DMS53 (cell line): ENCODE data around the gene SNX22.
A peak's percentile ranks its signal among the peaks of the same experiment; 100 is the strongest.

ENCODE experiments used
- DNase-seq: peaks from one replicate; lab custom pipeline; 2025; lab: John Stamatoyannopoulos, UW

The SNX22 gene

GRCh38 chr15:64134345-64134829, 17.1 kb upstream of the SNX22 start:
- no peak for DNase-seq

DNA sequence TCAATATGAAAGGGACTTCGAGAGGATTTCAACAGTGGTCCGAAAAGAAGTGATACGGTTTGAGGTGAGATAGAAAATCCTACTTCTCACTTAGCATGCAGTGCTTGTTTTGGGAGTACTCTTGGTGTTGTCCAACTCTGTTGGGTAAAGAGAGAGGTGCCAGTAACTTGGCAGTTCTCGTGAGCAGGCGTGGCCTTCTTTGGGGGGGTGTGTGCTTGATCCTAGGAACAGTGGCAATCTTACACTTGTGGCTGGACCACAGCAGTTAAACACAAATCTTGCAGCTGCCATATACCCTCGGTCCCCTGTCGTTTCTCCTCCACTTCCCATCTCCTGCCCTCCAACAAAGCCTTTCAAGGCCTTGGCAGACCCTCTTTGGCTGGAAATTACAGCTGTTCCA, 15.2 kb upstream of the SNX22 start:
- no peak for DNase-seq

DNA sequence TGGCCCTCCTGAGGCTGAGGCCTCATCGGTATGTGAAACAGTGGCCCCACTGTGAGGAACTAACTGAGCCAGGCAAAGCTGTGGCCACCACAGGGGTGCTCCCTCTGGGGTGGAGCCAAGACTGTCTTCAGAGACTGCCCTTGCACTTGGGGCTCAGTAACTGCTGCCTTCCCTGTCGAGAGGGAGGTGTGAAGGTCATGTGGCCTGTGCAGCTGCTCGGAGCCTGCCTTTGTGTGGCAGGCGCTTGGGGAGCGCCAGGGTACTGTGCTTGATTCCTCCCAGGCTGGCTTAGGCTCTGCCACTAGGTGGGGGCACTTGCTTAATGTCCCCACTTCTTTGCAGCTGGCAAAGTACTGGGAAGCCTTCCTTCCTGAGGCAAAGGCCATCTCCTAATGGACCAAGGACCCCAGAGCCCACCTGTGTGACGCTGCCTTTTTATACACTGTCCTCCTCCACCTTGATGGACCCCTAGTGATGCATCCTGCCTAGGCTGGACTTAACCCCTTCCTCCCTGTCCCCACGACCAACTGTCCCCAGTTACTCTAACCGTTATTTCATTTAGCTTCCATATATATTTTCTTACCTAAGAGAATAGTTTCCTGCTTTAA, 14.2 kb upstream of the SNX22 start:
- peak; percentile 29 for DNase-seq

GRCh38 chr15:64138331-64138941, 13.1 kb upstream of the SNX22 start:
- DNase-seq = no peak

GRCh38 chr15:64141798-64142512, 9.6 kb upstream of the SNX22 start:
- DNase-seq = no peak

DNA sequence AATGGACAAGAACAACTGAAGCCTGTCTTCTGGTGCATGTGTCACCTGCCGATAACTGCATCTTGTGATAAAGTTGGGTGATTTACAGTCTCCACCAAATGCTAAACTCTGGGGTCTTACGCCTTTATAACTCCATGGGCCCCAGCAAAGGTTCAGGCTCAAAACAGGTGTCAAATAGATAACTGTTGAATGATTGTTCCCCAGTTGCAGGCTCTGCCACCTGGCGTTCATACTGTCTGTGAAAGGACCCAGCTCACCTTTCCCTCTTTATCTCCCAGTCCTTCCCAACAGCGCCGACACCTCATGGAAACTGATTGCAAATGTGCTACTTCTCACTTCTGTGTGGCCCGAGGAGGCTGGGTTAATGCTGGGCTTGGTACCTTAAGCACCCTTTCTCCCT, 8.3 kb upstream of the SNX22 start:
- no peak for DNase-seq

DNA sequence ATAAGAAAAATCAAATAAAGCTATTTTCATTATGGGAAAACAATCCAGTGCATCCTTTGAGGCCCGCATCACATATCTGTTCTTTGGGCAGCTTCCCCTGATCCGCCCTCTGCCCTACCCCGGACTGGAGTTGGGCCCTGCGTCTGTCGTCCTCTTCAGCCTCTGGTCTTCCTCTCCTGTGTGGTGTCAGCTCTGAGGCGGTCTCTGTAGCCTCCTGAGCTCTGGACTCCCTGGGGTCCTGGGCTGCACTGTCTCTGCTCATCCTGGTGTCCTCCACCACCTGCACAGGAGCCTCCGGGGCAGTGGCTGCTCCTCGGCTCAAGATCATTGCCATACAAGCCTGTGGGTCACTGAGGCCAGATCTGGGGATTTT, 7.4 kb upstream of the SNX22 start:
- DNase-seq = no peak

DNA sequence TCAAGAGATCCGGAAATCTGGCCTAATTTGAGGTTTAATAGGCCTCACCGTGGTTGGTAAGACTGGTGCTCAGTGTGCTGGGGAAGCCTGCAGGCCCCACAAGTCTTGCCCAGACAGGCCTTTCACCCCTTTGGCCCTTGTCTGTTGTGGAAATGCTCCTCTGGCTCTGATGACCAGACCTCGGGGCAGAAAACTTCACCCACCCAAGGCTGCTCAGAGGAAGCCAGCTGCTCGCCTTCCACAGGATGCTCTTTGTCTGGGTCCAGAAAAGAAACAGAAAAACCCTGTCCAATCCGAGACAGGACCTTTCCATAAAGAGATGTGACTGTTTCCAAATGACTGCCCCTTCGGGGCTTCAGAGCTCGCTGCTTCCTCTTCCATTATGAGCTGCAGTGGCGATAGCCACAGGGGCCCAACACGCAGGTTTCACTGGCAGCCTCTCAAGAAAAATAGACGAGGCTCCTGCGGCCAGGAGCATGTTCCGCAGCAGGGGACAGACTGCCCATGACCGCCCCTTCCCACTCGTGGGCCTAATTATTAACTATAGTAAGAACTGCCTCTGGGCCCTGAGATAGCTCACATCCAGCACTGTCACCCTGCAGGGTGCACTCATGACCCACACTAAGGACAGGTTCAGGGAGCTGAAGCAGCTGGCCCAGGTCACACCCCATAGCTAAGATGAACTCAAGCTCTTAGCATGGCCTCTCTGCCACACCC, 6.8 kb upstream of the SNX22 start:
- DNase-seq = no peak

GRCh38 chr15:64146041-64146440, 5.5 kb upstream of the SNX22 start:
- no peak for DNase-seq

- DNase-seq = no peak
Measured at GRCh38 chr15:64146520-64146884, 5.0 kb upstream of the SNX22 start.

GRCh38 chr15:64146885-64147681, 4.4 kb upstream of the SNX22 start:
- no peak for DNase-seq

DNA sequence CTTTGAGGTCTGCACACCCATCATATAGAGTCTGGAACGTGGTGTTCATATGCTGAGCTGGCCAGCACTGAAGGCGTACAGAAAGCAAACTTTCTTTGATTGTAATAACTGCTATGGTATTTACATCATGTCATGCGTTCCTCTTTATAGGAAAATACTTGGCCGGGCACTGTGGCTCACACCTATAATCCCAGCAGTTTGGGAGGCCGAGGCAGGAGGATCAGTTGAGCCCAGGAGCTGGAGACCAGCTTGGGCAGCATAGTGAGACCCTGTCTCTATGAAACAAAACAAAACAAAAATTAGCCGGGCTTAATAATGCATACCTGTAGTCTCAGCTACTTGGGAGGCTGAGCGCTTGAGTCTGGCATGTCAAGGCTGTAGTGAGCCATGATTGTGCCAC, 3.4 kb upstream of the SNX22 start:
- DNase-seq = no peak

GRCh38 chr15:64148581-64148980, 3.0 kb upstream of the SNX22 start:
- no peak for DNase-seq

GRCh38 chr15:64149424-64149823, 2.1 kb upstream of the SNX22 start:
- DNase-seq = peak; percentile 15

- DNase-seq = no peak
Measured at GRCh38 chr15:64149893-64150578, 1.5 kb upstream of the SNX22 start.

DNA sequence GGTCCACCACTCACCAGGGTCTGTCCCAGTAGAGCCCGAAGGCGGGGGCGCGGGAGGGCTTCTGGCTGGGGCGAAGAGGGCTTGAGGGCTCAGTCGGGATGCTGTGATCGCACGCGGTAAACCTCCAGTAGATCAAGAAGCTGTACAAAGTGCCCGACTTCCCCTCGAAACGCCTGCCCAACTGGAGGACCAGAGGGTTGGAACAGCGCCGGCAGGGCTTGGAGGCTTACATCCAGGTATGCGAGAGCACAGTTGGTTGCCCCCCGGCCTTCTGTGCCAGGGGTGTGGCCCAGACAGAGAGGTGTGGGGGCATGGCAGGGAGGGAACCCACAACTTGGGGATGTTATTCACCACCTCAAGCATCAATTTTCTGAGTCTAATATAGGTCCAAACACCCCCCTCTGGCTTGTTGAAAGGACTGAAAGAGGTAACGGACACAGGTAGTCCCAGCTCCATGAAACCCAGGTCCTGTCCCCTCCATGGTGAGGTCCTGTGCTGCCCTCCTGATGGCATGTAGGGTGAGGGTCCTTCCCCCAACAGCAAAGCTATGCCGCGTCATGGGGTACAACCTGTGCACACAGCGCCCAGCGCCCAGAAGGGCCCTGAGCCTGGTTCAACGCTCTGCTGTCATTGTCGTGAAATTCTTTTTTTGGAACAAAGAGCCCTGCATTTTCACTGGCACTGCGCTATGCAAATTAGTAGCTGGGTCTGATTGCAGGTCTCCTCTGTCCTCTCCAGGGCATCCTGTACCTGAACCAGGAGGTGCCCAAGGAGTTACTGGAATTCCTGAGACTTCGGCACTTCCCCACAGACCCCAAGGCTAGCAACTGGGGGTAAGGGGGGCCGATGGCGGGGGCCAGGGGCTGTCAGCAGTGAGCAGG, 1.2 kb downstream of the SNX22 start:
- DNase-seq = peak; percentile 68

- peak; percentile 90 for DNase-seq
Measured at GRCh38 chr15:64153480-64154367, 2.2 kb downstream of the SNX22 start.

- DNase-seq = no peak
Measured at GRCh38 chr15:64155802-64156651, 4.5 kb downstream of the SNX22 start.
